ENCODE results near the gene NUMB.

Gene NUMB

DNA sequence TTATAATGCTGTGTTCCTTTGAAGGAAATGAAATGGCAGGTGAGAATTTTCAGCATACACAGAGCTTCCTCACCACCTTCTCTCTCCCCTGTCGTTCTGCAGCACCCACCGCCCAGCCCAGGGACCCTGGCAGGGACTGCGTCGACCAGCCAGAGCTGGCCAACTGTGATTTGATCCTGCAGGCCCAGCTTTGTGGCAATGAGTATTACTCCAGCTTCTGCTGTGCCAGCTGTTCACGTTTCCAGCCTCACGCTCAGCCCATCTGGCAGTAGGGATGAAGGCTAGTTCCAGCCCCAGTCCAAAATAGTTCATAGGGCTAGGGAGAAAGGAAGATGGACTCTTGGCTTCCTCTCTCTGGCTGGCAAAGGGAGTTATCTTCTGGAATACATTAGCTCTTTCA is 186.0 kb downstream of the NUMB start:
- no peaks in the 10 kb centered on the region for H3K27me3 ChIP-seq (ENCODE audit: insufficient read depth, low read depth)
- H3K79me2 ChIP-seq (ENCODE audit: insufficient read depth, low read depth): no peaks in the 10 kb centered on the region
- H3K4me3 ChIP-seq (IDR thresholded peaks at IDR 0.05; ENCODE audit: insufficient read depth, low read depth, low read length): no peak overlapping the region
- H2AFZ ChIP-seq (ENCODE audit: low read depth): no peak overlapping the region
- H3K4me2 ChIP-seq: no peak overlapping the region
- TF ChIP-seq, protein P1, sequence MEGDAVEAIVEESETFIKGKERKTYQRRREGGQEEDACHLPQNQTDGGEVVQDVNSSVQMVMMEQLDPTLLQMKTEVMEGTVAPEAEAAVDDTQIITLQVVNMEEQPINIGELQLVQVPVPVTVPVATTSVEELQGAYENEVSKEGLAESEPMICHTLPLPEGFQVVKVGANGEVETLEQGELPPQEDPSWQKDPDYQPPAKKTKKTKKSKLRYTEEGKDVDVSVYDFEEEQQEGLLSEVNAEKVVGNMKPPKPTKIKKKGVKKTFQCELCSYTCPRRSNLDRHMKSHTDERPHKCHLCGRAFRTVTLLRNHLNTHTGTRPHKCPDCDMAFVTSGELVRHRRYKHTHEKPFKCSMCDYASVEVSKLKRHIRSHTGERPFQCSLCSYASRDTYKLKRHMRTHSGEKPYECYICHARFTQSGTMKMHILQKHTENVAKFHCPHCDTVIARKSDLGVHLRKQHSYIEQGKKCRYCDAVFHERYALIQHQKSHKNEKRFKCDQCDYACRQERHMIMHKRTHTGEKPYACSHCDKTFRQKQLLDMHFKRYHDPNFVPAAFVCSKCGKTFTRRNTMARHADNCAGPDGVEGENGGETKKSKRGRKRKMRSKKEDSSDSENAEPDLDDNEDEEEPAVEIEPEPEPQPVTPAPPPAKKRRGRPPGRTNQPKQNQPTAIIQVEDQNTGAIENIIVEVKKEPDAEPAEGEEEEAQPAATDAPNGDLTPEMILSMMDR (conservative IDR thresholded peaks at IDR 0.05; ENCODE audit: low read depth, low read length): no peak
- no peak overlapping the region for H3K27ac ChIP-seq
- no peaks in the 10 kb centered on the region for H4K20me1 ChIP-seq (ENCODE audit: insufficient read depth)
- H3K9ac ChIP-seq: no peak overlapping the region
- H3K36me3 ChIP-seq (ENCODE audit: insufficient read depth): no peaks in the 10 kb centered on the region
- no peaks in the 10 kb centered on the region for H3K4me1 ChIP-seq (ENCODE audit: low read depth, poor library complexity, severe bottlenecking)

DNA sequence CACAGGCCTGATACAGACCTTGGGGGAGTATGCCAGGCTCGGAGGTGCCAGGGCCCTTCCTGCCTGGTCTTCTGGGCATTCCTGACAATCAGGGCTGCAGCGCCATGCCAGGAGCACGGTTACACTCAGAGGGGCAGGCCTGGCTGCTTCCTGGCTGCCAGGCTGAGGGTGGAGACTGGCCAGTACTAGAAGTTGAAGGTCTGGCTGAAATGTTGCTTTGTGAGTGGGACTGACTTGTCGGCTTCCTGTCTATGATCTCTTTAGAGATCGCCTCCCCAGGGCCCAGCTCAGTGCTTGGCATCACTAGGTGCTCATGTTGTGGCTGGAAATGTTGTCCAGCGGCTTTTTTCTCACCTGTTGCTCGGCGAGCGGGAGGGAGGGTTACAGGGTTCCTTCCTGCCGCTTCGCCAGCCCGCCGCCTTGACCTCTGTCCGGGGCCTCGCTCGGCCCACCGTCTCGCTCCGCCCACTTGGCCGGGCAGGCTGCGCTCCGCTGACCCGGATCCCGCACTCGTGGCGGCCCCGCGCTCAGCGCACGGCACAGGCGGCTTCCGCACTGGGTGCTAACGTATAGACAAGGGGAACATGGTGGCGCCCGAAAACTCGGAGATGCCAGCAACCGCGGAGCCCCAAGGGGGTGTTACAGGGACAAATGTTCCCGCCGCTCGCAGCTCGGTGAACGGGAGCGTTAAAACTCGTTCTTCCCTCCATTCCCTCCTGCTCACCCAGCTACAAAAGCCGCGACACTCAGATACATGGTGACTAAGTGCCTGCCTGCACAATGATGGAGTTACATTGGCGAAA is 188.4 kb downstream of the NUMB start:
- Histone ChIP-seq H3K27me3 (ENCODE audit: insufficient read depth, low read depth) (no peaks in the 10 kb centered on the region), H3K9ac (no peak overlapping the region), H3K4me1 (ENCODE audit: low read depth, poor library complexity, severe bottlenecking) (no peaks in the 10 kb centered on the region), H2AFZ (ENCODE audit: low read depth) (no peak overlapping the region), H3K79me2 (ENCODE audit: insufficient read depth, low read depth) (no peaks in the 10 kb centered on the region), H3K36me3 (ENCODE audit: insufficient read depth) (no peaks in the 10 kb centered on the region), H4K20me1 (ENCODE audit: insufficient read depth) (no peaks in the 10 kb centered on the region), H3K4me2 (no peak overlapping the region), H3K27ac (no peak overlapping the region), H3K4me3 (IDR thresholded peaks at IDR 0.05; ENCODE audit: insufficient read depth, low read depth, low read length) (no peak overlapping the region)
- TF ChIP-seq, protein P1 (conservative IDR thresholded peaks at IDR 0.05; ENCODE audit: low read depth, low read length): no peak

DNA sequence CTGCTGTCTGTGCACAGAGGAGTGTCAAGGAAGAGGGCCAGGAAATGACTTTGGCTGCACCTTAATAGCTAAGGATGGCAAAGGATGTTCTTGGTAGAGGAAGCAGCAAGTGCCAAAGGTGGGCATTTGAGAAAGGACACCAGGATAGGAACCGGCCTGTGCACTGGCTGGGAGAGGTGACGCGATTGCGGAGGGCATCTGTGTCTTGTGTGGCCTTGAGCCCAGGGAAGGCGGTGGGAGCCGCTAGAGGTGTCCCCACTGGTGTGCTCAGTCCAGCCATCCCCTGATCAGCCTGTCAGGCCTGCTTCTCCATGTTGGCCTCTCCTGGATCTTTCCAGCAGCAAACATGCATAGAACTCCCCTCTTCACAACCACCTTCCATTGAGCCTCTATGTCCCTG is 190.9 kb downstream of the NUMB start:
- H3K79me2 ChIP-seq (ENCODE audit: insufficient read depth, low read depth): no peaks in the 10 kb centered on the region
- no peak overlapping the region for H3K9ac ChIP-seq
- no peaks in the 10 kb centered on the region for H4K20me1 ChIP-seq (ENCODE audit: insufficient read depth)
- H3K4me2 ChIP-seq: no peak overlapping the region
- no peak overlapping the region for H2AFZ ChIP-seq (ENCODE audit: low read depth)
- H3K4me1 ChIP-seq (ENCODE audit: low read depth, poor library complexity, severe bottlenecking): no peaks in the 10 kb centered on the region
- H3K27ac ChIP-seq: no peak overlapping the region
- H3K4me3 ChIP-seq (IDR thresholded peaks at IDR 0.05; ENCODE audit: insufficient read depth, low read depth, low read length): no peak overlapping the region
- no peaks in the 10 kb centered on the region for H3K27me3 ChIP-seq (ENCODE audit: insufficient read depth, low read depth)
- TF ChIP-seq, protein P1 (conservative IDR thresholded peaks at IDR 0.05; ENCODE audit: low read depth, low read length): no peak
- H3K36me3 ChIP-seq (ENCODE audit: insufficient read depth): no peaks in the 10 kb centered on the region

DNA sequence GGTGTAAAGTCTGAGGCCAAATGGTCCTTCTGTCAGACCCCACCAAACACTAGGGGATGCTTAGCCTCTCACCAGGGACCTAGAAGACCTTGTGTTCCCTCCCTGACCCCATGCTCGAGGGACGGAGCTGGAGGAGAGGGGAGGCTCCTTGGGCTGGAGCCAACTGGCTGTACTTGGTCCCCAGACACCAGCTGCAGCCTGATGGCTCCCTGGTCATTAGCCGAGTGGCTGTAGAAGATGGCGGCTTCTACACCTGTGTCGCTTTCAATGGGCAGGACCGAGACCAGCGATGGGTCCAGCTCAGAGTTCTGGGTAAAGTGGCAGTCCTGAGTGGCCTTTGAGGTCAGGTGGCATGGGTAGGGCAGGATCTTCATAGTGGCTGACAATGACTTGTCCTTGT is 192.0 kb downstream of the NUMB start:
- H3K4me3 ChIP-seq (IDR thresholded peaks at IDR 0.05; ENCODE audit: insufficient read depth, low read depth, low read length): no peak overlapping the region
- H3K9ac ChIP-seq: no peak overlapping the region
- H3K36me3 ChIP-seq (ENCODE audit: insufficient read depth): no peaks in the 10 kb centered on the region
- no peaks in the 10 kb centered on the region for H3K4me1 ChIP-seq (ENCODE audit: low read depth, poor library complexity, severe bottlenecking)
- no peak overlapping the region for H2AFZ ChIP-seq (ENCODE audit: low read depth)
- H3K4me2 ChIP-seq: no peak overlapping the region
- TF ChIP-seq, protein P1 (conservative IDR thresholded peaks at IDR 0.05; ENCODE audit: low read depth, low read length): no peak
- no peaks in the 10 kb centered on the region for H3K27me3 ChIP-seq (ENCODE audit: insufficient read depth, low read depth)
- H4K20me1 ChIP-seq (ENCODE audit: insufficient read depth): no peaks in the 10 kb centered on the region
- H3K27ac ChIP-seq: no peak overlapping the region
- no peaks in the 10 kb centered on the region for H3K79me2 ChIP-seq (ENCODE audit: insufficient read depth, low read depth)
